ENCODE results near the gene CPSF3.
"Not testable (repeated sequence)": the region's sequence is repeated elsewhere in the genome, so short reads cannot be mapped to it uniquely, and the experiment has no call there.

The CPSF3 gene

DNA sequence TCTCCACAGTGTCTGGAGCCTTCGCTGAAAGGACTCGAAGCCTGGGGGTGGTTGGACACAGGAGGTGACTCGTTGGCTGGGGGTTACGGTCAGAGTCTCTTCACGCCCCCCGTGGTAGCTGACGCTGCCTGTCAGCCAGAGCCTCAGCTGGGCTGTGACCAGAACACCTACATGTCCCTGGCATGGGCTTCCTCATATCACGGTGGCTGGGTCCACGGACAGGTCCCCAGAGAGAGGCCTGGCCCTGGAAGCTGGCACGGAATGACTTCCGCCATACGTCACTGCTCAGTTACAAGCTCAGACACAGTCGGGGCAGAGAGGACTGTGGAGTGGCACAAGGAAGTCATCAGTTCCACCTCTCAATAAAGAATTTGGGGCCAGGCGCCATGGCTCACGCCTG is 28.6 kb upstream of the CPSF3 start:
- DNase-seq (ENCODE audit: low read depth in 2 of 2) = no peak

DNA sequence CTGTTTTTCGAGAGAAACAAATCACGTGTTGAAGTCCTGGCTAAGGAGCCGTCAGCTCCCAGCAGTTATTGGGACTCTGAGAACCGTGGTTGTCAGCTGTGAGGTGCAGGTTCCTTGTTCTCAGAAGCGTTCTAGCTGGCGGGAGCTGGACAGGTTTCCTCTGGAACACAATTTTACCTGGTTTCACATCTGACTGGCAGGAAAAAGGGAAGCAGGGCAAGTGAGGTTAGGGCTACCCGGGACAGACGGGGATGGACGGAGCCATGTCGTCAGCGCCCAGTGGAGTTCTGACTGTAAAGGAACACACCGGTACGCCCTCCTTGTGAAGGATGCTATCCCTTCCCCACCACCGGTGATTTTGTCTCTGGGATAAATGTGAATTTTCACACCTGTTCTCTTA is 26.3 kb upstream of the CPSF3 start:
- no peak for DNase-seq (ENCODE audit: low read depth in 2 of 2)

DNA sequence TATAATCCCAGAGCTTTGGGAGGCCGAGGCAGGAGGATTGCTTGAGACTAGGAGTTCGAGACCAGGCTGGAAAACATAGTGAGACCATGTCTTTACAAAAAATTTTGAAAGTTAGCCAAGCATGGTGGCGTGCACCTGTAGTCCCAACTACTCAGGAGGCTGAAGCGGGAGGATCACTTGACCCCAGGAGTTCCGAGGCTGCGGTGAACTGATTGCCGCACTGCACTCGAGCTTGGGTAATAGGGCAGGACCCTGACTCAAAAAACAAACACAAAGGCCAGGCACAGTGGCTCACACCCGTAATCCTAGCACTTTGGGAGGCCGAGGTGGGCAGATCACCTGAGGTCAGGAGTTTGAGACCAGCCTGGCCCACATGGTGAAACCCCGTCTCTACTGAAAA is 25.2 kb upstream of the CPSF3 start:
- DNase-seq (ENCODE audit: low read depth in 2 of 2) = not testable (repeated sequence)

DNA sequence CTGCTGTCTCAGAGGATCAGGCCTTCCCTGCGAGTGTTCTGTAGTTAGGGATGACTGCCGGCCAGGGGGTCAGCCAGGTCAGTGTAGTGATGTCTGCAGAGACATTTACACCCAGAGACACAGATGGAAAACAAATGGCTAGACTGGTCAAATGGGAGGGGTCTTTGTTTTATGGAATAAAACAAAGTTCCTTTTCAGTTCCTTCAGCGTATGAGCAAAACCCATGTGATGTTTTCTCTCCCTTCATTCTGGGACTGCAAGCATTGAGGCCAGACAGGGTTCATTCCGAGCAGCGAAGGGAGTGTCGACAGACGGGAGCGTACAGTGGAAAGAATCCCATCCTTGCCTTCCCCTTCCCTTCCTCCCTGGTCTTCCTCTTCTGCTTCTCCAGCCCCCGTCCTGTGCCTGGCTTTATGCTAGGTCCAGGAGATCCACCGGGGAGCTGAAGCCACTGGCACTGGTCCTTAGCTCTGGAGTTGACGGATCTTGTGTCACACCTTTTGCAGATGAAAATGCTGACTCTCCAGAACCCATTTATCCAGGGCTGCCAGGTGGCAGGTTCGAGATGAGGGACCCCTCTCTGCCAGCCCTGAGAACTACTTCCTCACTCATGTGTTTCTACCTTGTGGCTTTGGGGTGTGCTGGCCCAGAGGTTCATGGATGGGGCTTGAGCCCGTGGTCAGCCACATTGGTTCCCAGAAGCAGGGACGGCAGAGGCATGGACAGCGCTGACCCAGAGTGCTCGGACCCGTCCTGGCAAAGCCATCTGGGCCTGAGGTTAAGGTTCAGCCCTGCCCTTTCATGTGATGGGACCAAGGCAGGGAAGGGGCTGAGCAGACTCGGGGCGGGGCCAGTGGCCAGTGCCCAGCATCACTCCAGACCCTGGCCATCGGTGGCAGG is 24.3 kb upstream of the CPSF3 start:
- no peak for DNase-seq (ENCODE audit: low read depth in 2 of 2)

DNA sequence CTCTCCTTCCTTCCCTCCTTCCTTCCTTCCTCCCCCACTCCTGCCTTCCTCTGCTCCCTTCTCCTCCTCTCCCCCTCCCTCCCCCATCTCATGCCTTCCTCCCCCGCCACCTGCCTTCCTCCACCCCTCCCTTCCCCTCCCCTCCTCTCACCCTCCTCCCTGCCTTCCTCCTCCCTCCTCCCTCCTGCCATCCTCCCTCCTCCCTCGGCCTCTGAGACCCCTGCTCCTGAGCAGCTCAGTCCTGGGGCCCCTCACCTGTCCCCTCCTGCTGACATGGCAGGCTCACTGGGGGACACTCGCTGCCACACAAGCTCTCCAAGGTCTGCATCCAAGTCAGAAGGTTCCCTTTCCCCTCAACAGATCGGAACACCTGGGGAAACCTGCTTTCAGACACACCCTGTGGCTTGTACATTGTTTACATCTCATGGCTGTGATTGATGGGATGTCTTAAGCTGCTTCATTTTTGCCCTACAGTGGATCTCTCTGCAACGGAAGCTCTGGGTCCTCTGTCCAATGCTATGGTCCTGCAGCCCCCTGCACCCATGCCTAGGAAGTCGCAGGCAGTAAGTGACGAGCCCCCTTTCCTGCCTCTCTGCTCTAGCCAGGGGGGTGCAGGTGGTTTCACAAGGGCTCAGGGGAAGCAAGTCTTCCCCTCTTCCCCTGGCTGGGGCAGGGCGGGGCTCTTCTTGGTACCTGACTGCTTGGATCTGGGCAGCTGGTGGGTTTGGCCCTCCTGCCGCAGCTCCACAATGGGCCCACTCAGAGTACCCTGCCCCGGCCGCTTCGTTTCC is 23.0 kb upstream of the CPSF3 start:
- no peak for DNase-seq (ENCODE audit: low read depth in 2 of 2)

DNA sequence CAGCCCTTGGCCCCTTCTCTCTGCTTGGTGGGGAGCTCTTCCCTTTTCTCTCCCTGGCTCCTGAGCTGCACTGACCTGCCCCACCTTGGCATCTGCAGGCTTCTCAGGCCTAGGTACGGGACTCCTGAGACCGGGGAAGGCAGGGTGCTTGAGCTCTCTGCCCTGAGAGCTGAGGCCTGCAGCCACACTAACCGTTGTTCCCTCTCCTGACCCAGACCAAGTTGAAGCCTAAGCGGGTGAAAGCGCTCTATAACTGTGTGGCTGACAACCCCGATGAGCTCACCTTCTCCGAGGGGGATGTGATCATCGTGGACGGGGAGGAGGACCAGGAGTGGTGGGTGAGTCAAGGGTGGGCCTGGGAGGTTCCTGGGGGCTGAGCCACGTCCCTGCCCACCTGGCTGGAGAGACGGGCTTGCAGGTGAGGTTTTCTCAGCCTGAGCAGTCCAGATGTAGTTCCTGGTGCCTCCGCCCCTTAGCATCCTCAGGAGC is 22.4 kb upstream of the CPSF3 start:
- no peak for DNase-seq (ENCODE audit: low read depth in 2 of 2)

DNA sequence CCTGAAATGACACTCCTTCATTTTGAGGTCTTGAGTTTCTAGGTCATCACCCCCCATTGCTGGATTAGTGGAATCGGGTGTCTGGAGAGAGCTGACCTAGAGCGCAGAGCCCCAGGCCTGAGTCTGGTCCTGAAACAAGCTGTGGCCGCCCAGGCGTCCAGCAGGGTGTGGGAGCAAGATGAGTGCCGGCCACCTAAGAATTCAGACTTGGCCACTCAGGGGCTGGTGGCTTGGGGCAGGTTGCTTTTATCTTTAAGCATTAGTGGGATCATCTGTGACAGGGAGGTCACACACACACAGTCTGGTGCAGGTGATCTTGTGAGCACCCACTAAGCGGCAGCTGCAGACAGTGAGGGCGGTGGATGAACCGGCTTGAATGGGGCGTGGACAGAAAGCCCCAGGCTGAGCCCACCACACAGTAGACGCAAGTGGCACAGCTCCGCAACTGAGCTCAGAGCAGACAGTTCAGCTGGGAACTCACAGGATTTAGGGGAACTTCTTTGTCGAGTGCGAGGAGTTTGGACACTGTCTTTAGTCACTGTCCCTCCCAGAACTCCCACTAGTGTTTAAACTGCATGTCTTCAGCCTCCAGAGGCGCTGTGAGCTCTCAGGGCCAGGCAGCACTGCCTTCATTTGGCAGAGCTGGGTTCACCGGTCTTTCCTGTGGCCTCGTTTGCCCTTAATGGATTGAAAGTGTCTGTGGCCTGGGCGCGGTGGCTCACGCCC is 21.6 kb upstream of the CPSF3 start:
- no peak for DNase-seq (ENCODE audit: low read depth in 2 of 2)

DNA sequence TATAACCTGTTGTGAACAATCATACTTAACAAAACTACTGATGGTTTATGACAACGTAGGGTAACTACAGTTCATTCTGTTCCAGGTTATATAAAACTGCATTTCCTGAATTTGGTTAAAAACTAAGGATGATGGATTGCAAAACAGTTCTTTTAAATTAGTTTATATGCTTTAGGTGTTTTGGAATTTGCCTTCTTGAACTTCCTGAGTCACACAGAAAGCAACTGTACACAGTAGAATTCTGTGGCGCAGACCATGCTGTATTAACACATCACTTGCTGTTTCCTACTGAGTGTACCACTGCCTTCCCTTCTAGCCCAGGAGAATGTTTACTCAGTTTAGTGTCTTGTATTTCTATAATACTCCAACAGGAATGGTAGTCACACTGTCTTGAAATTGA is 19.5 kb upstream of the CPSF3 start:
- no peak for DNase-seq (ENCODE audit: low read depth in 2 of 2)

DNA sequence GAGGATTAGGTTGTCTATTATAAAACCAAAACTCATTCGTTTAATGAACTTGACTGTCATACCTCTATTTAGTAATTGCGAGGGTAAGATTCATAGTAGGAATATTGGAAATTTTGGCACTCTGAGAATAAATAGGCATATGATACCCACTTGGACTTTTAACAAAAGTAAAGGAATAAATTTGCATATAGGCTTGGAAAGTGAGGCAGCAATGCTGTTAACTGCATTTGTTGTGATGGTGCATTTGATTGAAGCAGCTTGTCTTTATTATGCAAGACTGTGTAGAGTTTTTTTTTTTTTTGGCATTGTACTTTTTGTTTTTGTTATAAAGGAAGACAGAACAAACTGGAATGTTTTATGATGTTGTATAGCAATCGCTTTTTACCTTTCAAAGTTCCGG is 19.0 kb upstream of the CPSF3 start:
- DNase-seq (ENCODE audit: low read depth in 2 of 2) = no peak

DNA sequence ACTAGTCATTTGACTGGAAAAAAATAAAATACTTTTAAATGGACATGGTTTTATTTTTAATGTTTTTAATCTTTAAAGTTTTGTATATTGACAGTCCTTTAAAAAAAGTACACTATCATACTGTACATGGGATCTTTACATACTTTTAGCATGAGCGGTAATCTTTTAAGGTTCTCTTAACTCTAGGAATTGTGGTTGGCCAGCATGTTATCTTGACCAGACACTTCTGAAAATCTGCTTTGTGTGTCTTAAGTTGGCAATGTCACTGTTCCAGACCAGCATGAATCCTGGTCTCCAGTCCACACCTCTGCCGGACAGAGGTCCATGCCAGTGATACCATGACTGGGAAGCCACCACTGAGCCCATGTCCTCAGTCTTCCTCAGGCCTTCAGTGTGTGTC is 17.8 kb upstream of the CPSF3 start:
- DNase-seq (ENCODE audit: low read depth in 2 of 2) = no peak

DNA sequence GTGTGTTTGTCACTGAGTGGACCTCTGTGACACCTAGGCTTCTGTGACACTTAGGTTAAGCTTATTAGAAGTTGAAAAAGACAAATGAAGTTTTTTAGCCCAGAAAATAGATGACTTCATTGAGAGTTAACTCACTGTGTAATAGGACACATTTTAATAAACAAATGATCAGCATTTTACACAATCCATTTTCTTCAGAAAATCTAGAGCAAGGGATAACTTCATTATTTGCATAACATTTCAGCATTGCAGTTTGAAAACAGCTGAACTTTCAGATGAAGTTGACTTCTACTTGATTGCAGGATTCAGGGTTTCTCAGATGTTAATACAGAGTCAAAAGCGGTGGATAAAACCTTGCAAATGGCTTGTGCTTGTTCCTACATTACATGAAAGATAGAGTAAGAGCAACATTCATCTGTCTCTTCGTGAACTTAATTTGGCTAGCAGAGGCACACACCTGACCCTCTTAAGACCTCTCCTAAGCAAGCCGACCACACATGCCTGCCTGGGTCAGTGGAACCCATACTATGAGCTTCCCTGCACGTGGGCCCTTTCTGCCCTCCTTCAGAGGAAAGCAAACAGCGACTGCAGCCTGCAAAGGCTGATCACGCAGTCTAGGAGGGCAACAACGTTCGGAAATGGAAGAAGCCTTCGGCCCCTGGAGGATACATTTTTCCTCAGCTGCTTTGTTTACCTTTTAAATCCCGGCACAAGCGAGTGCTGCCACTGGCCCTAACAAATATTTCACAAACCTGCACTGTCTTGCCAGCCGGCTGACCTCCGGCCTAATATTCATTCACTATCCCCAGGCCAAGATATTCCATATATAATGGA is 16.7 kb upstream of the CPSF3 start:
- DNase-seq (ENCODE audit: low read depth in 2 of 2) = no peak

DNA sequence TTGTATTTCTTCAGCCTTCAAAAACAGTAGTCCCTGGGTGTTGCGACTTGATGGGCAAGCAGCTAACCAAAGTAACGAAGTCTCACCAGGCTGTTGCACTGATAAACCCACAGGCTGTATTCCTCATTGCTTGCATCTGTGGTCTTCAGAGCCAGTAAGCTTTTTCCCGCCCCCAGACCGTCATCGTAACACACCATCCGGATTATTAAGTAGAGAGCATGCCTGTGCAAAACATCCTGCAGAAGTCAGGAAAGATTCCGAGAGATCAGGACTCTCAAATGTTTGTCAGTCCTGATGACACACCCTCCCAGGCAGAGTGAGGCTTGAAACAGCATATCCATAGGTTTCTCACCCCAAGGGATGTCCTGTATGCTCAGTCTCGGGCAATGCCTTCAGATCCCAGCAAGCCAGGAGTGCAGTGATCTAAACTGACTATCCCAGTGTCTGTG is 16.1 kb upstream of the CPSF3 start:
- DNase-seq (ENCODE audit: low read depth in 2 of 2) = no peak

DNA sequence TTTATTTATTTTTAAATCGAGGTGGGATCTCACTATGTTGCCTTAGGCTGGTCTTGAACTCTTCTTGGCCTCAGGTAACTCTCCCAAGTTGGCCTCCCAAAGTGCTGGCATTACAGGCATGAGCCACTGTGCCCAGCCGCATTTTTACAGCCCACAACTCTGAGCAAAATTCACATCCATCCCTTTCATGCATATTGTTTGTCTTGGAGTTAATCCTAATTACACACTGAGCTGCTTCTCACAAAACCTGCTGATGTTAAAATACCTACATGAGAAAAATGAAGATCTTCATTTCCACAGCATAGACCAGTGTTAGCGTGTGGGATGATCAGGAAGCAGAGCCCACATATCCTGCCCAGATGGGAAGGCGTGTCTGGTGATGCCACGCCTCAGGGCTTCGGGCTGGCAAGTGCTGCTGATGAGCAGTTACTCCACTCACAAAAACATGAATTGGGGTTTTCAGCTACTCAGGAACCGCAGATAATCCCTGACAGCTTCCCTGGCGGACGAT is 14.8 kb upstream of the CPSF3 start:
- DNase-seq (ENCODE audit: low read depth in 2 of 2) = no peak

DNA sequence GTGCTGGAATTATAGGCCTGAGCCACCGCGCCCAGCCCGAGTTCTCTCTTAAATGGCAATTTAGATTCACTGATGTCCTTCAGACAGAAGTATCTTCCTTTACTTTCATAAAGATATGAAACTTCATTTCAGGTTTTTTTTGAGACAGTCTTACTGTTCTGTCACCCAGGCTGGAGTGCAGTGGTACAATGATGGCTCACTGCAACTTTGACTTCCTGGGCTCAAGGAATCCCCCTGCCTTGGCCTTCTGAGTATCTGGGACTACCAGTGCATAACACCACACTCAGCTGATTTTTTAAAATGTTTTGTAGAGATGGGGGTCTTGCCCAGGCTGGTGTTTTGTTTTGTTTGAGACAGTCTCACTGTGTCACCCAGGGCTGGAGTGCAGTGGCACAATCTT is 13.3 kb upstream of the CPSF3 start:
- DNase-seq (ENCODE audit: low read depth in 2 of 2) = no peak

DNA sequence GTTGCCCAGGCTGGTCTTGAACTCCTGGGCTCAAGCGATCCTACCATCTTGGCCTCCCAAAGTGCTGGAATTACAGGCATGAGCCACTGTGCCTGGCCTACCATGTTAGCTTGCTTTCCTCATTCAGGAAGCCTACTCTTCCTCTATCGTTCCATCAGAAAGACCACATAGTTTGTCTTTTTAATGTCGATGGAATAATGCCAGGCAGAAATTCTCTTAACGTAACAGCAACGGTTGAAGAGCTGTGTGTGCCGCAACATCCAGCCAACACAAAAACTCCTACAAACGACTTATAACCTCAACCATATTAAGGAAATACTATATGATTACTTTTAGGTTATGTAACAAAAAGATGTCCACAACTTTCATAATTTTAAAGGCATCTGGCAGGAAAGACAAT is 10.7 kb upstream of the CPSF3 start:
- no peak for DNase-seq (ENCODE audit: low read depth in 2 of 2)

DNA sequence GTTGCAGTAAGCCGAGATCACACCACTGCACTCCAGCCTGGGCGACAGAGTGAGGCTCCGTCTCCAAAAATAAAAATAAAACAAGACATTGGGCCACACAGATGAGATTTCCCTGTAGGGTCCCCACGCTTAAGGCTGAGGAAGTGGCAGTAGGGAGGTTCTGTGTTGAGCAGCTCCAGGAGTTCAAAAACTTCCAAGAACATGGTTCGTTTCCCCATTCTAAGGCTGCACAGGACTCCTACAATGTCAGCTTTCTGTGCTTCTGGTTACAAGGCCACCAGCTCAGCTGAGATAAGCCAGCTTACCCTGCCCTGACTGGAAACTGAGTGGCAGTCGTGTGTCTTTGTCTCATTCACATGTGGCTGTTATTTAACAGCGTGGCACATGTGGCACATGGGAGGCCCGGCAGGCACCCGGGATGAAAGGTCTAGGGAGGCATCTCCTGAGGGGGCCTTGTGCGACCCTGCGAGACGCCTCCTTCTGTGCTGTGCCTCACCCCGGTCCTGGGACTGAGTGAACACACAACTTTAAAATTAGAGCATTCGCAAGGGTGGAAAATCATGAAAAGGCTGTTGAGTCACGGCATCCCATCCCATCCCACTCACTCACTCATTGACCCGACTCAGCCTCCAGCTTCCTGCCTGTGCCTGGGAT is 7.8 kb upstream of the CPSF3 start:
- no peak for DNase-seq (ENCODE audit: low read depth in 2 of 2)

DNA sequence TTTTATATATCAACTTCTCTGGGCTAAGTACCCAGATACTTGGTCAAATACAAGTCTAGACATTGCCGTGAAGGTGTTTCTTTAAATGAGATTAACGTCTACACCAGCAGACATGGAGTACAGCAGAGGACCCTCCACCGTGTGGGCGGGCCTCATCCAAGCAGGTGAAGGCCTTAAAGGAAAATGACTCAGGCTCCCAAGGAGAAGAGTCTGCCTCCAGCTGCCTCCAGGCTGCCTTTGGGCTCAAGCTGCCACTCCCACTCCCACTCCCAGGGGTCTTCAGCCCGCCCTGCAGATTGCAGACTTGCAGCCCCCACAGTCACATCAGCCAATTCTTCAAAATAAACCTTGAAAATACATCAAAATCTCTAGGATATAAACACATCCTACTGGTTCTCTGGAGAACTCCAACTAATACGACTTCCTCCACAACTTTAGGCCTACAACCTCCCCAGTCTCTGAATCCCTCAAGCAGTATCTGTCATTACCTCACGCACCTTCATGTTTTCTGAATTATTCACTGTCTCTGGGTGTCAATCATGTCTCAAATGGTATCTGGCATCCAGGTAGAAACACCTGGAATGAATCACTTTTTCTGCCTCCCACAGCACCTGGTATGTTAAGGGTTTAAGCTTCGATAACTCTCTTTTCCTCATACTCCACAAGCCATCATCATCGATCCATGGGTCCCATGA is 7.0 kb upstream of the CPSF3 start:
- DNase-seq (ENCODE audit: low read depth in 2 of 2) = no peak

DNA sequence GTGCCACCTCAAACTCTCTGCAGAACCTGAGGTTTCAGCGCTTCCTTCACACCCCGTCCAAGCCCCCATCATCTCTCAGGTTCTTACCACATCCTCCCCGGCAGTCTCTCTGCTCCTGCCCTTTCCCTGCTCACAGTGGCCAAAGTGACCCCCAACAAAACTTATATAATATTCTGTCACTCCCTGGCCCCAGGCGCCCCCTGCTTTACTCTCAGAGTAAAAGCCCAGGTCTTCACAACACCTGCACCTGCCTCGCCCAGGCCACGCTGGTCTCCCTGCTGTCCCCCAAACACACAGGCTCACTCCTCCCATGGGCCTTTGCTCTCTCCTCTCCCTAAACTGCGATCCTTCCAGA is 6.5 kb upstream of the CPSF3 start:
- no peak for DNase-seq (ENCODE audit: low read depth in 2 of 2)

DNA sequence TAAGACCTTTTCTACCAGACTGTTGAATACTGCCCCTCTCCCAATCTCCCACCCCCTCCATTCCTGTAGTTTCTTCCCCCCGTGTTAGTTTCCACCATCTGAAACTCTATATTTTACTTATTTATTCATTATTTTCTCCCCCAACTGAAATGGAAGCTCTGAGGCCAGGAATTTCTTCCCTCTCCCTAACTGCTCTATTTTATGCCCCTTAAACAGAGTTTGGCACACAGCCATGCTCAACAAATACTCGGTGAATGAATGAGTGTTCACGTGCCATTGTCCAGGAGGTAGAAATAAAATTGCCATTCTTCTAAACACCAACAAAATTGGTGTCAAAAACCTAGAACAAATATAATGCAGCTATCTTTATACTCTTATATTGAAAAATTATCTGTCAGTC is 5.7 kb upstream of the CPSF3 start:
- DNase-seq (ENCODE audit: low read depth in 2 of 2) = no peak

DNA sequence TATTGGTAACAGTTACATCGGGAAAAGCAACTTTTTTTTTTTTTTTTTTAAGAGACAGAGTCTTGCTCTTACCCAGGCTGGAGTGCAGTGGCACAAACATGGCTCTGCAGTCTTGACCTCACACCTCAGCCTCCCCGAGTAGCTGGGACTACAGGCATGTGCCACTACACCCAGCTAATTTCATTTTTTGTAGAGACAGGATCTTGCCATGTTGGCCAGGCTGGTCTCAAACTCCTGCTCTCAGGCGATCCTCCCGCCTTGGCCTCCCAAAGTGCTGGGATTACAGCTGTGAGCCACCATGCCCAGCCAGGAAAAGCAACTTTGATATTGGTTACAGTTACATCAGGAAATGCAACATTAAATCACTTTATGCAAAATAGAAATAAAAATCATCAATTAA is 4.7 kb upstream of the CPSF3 start:
- no peak for DNase-seq (ENCODE audit: low read depth in 2 of 2)
